B cell (primary cell): Measurements from ENCODE around the gene PRPF31. TPM values are rescaled to one million over a fixed set of nuclear protein-coding genes. Genes with fewer than 3 reads are reported as not detected.

ENCODE experiments used
- ATAC-seq: fragments of 200-7000 bp; cut with Tn5 transposase; one replicate; pipeline ENCODE4 v1.10.0; 2021; ENCODE audit warnings: low read depth, mild to moderate bottlenecking, moderate number of reproducible peaks, moderate library complexity
- CTCF ChIA-PET: fragments of 350-600 bp; sonication (Branson Sonifier 250); formaldehyde crosslinking; loops from one replicate; lab custom pipeline; 2021; ENCODE audit warnings: antibody characterized with exemption, inconsistent platforms; lab: Charles Lee
- POLR2A ChIA-PET: fragments of 350-600 bp; sonication (Branson Sonifier 250); formaldehyde crosslinking; loops from one replicate; lab custom pipeline; 2021; ENCODE audit warnings: antibody characterized with exemption; lab: Charles Lee
- DNase-seq: peaks from one replicate; pipeline ENCODE4 v3.0.0; 2013
- H2AFZ ChIP-seq: 2 replicates; pipeline ENCODE4 v1.6.1; 2012; ENCODE audit warnings: mild to moderate bottlenecking, low read depth, low read length; ENCODE audit not compliant: insufficient read depth, poor library complexity, severe bottlenecking
- H3K27ac ChIP-seq, 2 donors: 1 replicate in 1 of 2; 2 replicates in 1 of 2; pipeline ENCODE4 v1.5.1; 2012 to 2013; ENCODE audit warnings: low read length in 2 of 2, mild to moderate bottlenecking in 2 of 2, moderate library complexity in 1 of 2
- H3K27me3 ChIP-seq, 4 experiments: fragments of 200-600 bp in 1 of 4; sonication (generic) in 1 of 4; replicated peaks in 1 of 4; 1 replicate in 2 of 4; 2 replicates in 2 of 4; pipeline versions ENCODE4 v1.6.1 to v1.7.0; 2013 to 2016; ENCODE audit warnings: low read length in 3 of 4, mild to moderate bottlenecking in 2 of 4, mixed read lengths in 1 of 4, moderate library complexity in 1 of 4; ENCODE audit not compliant: insufficient read depth in 4 of 4, control insufficient read depth in 3 of 4; ENCODE audit errors: control extremely low read depth in 1 of 4
- H3K36me3 ChIP-seq, 2 experiments: replicated peaks in 1 of 2; 1 replicate in 1 of 2; 2 replicates in 1 of 2; pipeline versions ENCODE4 v1.6.1 to v1.7.1; 2013; ENCODE audit warnings: low read length in 1 of 2; ENCODE audit not compliant: insufficient read depth in 2 of 2, control insufficient read depth in 1 of 2; ENCODE audit errors: control extremely low read depth in 1 of 2, extremely low read depth in 1 of 2
- H3K4me1 ChIP-seq, 2 donors: fragments of 200-600 bp in 1 of 2; sonication (generic) in 1 of 2; 1 replicate in 1 of 2; 2 replicates in 1 of 2; pipeline versions ENCODE4 v1.5.1 to v1.6.1; 2013 to 2017; ENCODE audit warnings: low read length in 2 of 2; ENCODE audit not compliant: control insufficient read depth in 2 of 2, insufficient read depth in 2 of 2
- H3K4me2 ChIP-seq: replicated peaks from 2 replicates; pipeline ENCODE3; 2012; ENCODE audit warnings: mild to moderate bottlenecking, low read depth, low read length; ENCODE audit not compliant: poor library complexity, severe bottlenecking
- H3K4me3 ChIP-seq, 5 experiments: fragments of 200-600 bp in 1 of 5; sonication (generic) in 1 of 5; 1 replicate in 3 of 5; 2 replicates in 2 of 5; pipeline versions ENCODE4 v1.5.1 to v1.7.0; 2011 to 2016; ENCODE audit warnings: low read length in 4 of 5, mild to moderate bottlenecking in 4 of 5, low read depth in 2 of 5, control low read depth in 1 of 5, moderate library complexity in 1 of 5; ENCODE audit not compliant: insufficient read depth in 1 of 5; ENCODE audit errors: control extremely low read depth in 1 of 5, extremely low read depth in 1 of 5
- H3K79me2 ChIP-seq: fragments of 200-600 bp; sonication (generic); one replicate; pipeline ENCODE4 v1.6.0; 2016; ENCODE audit warnings: low read length; ENCODE audit not compliant: control insufficient read depth, insufficient read depth
- H3K9ac ChIP-seq: fragments of 200-600 bp; sonication (generic); 2 replicates; pipeline ENCODE4 v1.6.1; 2017; ENCODE audit warnings: mild to moderate bottlenecking, low read length, moderate library complexity
- H3K9me3 ChIP-seq, 3 donors: one replicate each; pipeline versions ENCODE4 v1.6.1 to v1.7.1; 2013; ENCODE audit warnings: low read length in 2 of 3; ENCODE audit not compliant: control insufficient read depth in 2 of 3, insufficient read depth in 1 of 3; ENCODE audit errors: control extremely low read depth in 1 of 3
- H4K20me1 ChIP-seq: 2 replicates; pipeline ENCODE4 v1.6.0; 2012; ENCODE audit warnings: mild to moderate bottlenecking, low read length; ENCODE audit not compliant: insufficient read depth, control insufficient read depth, poor library complexity, severe bottlenecking
- H3K27ac Mint-ChIP-seq: one replicate; pipeline ENCODE4 v1.8.0; 2021; ENCODE audit warnings: mixed read lengths
- H3K27me3 Mint-ChIP-seq: one replicate; pipeline ENCODE4 v1.8.0; 2021; ENCODE audit warnings: mixed read lengths
- H3K4me1 Mint-ChIP-seq: one replicate; pipeline ENCODE4 v1.8.0; 2021; ENCODE audit warnings: mixed read lengths
- H3K4me3 Mint-ChIP-seq: one replicate; pipeline ENCODE4 v1.8.0; 2021; ENCODE audit warnings: mixed read lengths
- H3K9me3 Mint-ChIP-seq: one replicate; pipeline ENCODE4 v1.8.0; 2022; ENCODE audit warnings: mixed read lengths; ENCODE audit not compliant: insufficient read depth
- CTCF ChIP-seq: fragments of 200-600 bp; IDR thresholded peaks from one replicate; pipeline ENCODE4 v1.8.0; 2022; ENCODE audit warnings: antibody characterized with exemption, mild to moderate bottlenecking
- EZH2 ChIP-seq: IDR thresholded peaks from 2 replicates; pipeline ENCODE4 v1.6.1; 2012; ENCODE audit warnings: borderline replicate concordance, low read depth, mild to moderate bottlenecking, moderate library complexity, low read length; ENCODE audit not compliant: insufficient read depth, poor library complexity, severe bottlenecking
- WGBS: methylation state at CpG from one replicate; pipeline ENCODE4 v1.1.5; 2013; ENCODE audit warnings: missing lambda C conversion rate; ENCODE audit not compliant: insufficient coverage; 5-methylcytosine and 5-hydroxymethylcytosine counted together
- intact Hi-C: fragments of 100-400 bp; cut with micrococcal nuclease; formaldehyde crosslinking; loops from one replicate; pipeline ENCODE4 v1.10.0; 2022
- polyA plus RNA-seq: library from polyadenylated mRNA; depleted of rRNA; stranded (reverse); fragments of >200 nt; gene quantifications from 2 replicates; pipeline ENCODE4 v1.2.3, GENCODE V29; 2012
- total RNA-seq, 2 donors: library from RNA; stranded (reverse); fragments of 120-200 nt in 1 of 2; gene quantifications; 1 replicate in 1 of 2; 2 replicates in 1 of 2; pipeline versions ENCODE4 v1.2.3 to v1.2.4, GENCODE V29; 2013 to 2022

PRPF31 gene
- total and polyA plus RNA-seq, 2 donors (not counting 1 experiment from before 2014, with no cell fraction given) = 61.2 to 66.2 TPM

- ATAC-seq = peak; percentile 14
- no peaks in the 10 kb centered on the region for H3K9me3 Mint-ChIP-seq
- H3K79me2 ChIP-seq = no peaks in the 10 kb centered on the region
- no peak overlapping the region for H3K4me3 ChIP-seq
- 65% methylated on average over 7 of the region's 10 CpGs for WGBS
- CTCF ChIA-PET = no interaction called here
- H3K36me3 ChIP-seq = peaks cover 1 to 6% of the 10 kb centered on the region in 2 experiments
- H3K27ac Mint-ChIP-seq = no peak overlapping the region
- no peak overlapping the region for H3K9ac ChIP-seq
- no peaks in the 10 kb centered on the region for H3K27me3 ChIP-seq
- POLR2A ChIA-PET = no interaction called here
- no peaks in the 10 kb centered on the region for H3K27me3 Mint-ChIP-seq
- no peaks in the 10 kb centered on the region for H4K20me1 ChIP-seq
- no peak overlapping the region for H3K27ac ChIP-seq
- no peak overlapping the region for H3K4me3 Mint-ChIP-seq
- H3K4me1 ChIP-seq = no peaks in the 10 kb centered on the region
- no peak overlapping the region for H2AFZ ChIP-seq
- peak; percentile 31 for DNase-seq
- H3K4me1 Mint-ChIP-seq = no peaks in the 10 kb centered on the region
- TF ChIP-seq CTCF = no peak
- TF ChIP-seq EZH2 = no peak
- intact Hi-C loops = no loop called here
- no peak overlapping the region for H3K4me2 ChIP-seq
- no peaks in the 10 kb centered on the region for H3K9me3 ChIP-seq
Observed at GRCh38 chr19:54179921-54180461, 64.4 kb downstream of the PRPF31 start.

- H3K4me3 ChIP-seq = no peak overlapping the region
- H3K79me2 ChIP-seq = no peaks in the 10 kb centered on the region
- no peaks in the 10 kb centered on the region for H3K27me3 Mint-ChIP-seq
- peaks cover 1 to 6% of the 10 kb centered on the region in 2 experiments for H3K36me3 ChIP-seq
- no peaks in the 10 kb centered on the region for H3K4me1 Mint-ChIP-seq
- ChIA-PET CTCF (interaction anchor here (0.6 kb wide), 1 partner anchor 65 kb away, joined by 3 read pairs; the partner anchor contains the start of genes PRPF31 and TFPT), POLR2A (no interaction called here)
- no peak overlapping the region for H3K27ac Mint-ChIP-seq
- ATAC-seq (no peak), DNase-seq (no peak)
- no peak overlapping the region for H3K4me3 Mint-ChIP-seq
- H2AFZ ChIP-seq = no peak overlapping the region
- no peaks in the 10 kb centered on the region for H4K20me1 ChIP-seq
- intact Hi-C loops = no loop called here
- WGBS = 99% methylated on average over 37 of the region's 37 CpGs
- H3K4me2 ChIP-seq = no peak overlapping the region
- no peaks in the 10 kb centered on the region for H3K9me3 Mint-ChIP-seq
- no peak overlapping the region for H3K9ac ChIP-seq
- H3K4me1 ChIP-seq = no peaks in the 10 kb centered on the region
- no peak overlapping the region for H3K27ac ChIP-seq
- no peaks in the 10 kb centered on the region for H3K27me3 ChIP-seq
- TF ChIP-seq EZH2 (no peak), CTCF (no peak)
- H3K9me3 ChIP-seq = no peaks in the 10 kb centered on the region
Observed at GRCh38 chr19:54180691-54181091, 65.1 kb downstream of the PRPF31 start.

Other genes starting within 250 kb of the PRPF31 start
- 18.5 and 18.9 TPM in 2 replicates for gene MYADM, start 247.9 kb upstream of the PRPF31 start, total RNA-seq
- 172 and 184 TPM in 2 replicates for gene MYADM, start 247.9 kb upstream of the PRPF31 start, polyA plus RNA-seq
- gene PRKCG, start 233.6 kb upstream of the PRPF31 start, total RNA-seq = not detected in 2 replicates
- 0.31 and 2.6 TPM in 2 replicates for gene PRKCG, start 233.6 kb upstream of the PRPF31 start, polyA plus RNA-seq
- gene CACNG7, start 206.5 kb upstream of the PRPF31 start, total RNA-seq = not detected in 2 replicates
- not detected in 2 replicates for gene CACNG7, start 206.5 kb upstream of the PRPF31 start, polyA plus RNA-seq
- gene CACNG8, start 152.8 kb upstream of the PRPF31 start, total RNA-seq = not detected in 2 replicates
- not detected in 2 replicates for gene CACNG8, start 152.8 kb upstream of the PRPF31 start, polyA plus RNA-seq
- not detected in 2 replicates for gene CACNG6, start 124.1 kb upstream of the PRPF31 start, total RNA-seq
- not detected in 2 replicates for gene CACNG6, start 124.1 kb upstream of the PRPF31 start, polyA plus RNA-seq
- not detected in 2 replicates for gene VSTM1, start 51.9 kb upstream of the PRPF31 start, total RNA-seq
- 0.58 and 0.82 TPM in 2 replicates for gene VSTM1, start 51.9 kb upstream of the PRPF31 start, polyA plus RNA-seq
- gene TARM1, start 34.4 kb upstream of the PRPF31 start, total RNA-seq = not detected in 2 replicates
- gene TARM1, start 34.4 kb upstream of the PRPF31 start, polyA plus RNA-seq = not detected in 2 replicates
- gene OSCAR, start 15.0 kb upstream of the PRPF31 start, total RNA-seq = not detected in 2 replicates
- gene OSCAR, start 15.0 kb upstream of the PRPF31 start, polyA plus RNA-seq = 1.1 and 1.7 TPM in 2 replicates
- 91.8 and 94.4 TPM in 2 replicates for gene NDUFA3, start 12.9 kb upstream of the PRPF31 start, total RNA-seq
- gene NDUFA3, start 12.9 kb upstream of the PRPF31 start, polyA plus RNA-seq = 46.6 and 55.4 TPM in 2 replicates
- gene TFPT, start 97 bp upstream of the PRPF31 start, total RNA-seq = 10.4 and 12.7 TPM in 2 replicates
- gene TFPT, start 97 bp upstream of the PRPF31 start, polyA plus RNA-seq = 8.4 and 8.7 TPM in 2 replicates
- 71.0 and 82.1 TPM in 2 replicates for gene CNOT3, start 22.0 kb downstream of the PRPF31 start, total RNA-seq
- gene CNOT3, start 22.0 kb downstream of the PRPF31 start, polyA plus RNA-seq = 28.1 and 28.5 TPM in 2 replicates
- gene LENG1, start 44.0 kb downstream of the PRPF31 start, total RNA-seq = 13.7 and 16.5 TPM in 2 replicates
- 9.0 and 9.2 TPM in 2 replicates for gene LENG1, start 44.0 kb downstream of the PRPF31 start, polyA plus RNA-seq
- not detected in 2 replicates for gene TMC4, start 57.4 kb downstream of the PRPF31 start, total RNA-seq
- not detected in 2 replicates for gene TMC4, start 57.4 kb downstream of the PRPF31 start, polyA plus RNA-seq
- 34.8 and 37.8 TPM in 2 replicates for gene MBOAT7, start 73.8 kb downstream of the PRPF31 start, total RNA-seq
- gene MBOAT7, start 73.8 kb downstream of the PRPF31 start, polyA plus RNA-seq = 18.6 and 22.3 TPM in 2 replicates
- 23.5 and 25.1 TPM in 2 replicates for gene TSEN34, start 75.6 kb downstream of the PRPF31 start, total RNA-seq
- gene TSEN34, start 75.6 kb downstream of the PRPF31 start, polyA plus RNA-seq = 17.6 and 18.2 TPM in 2 replicates
- gene RPS9, start 85.1 kb downstream of the PRPF31 start, total RNA-seq = 1,512 and 1,603 TPM in 2 replicates
- 3,492 and 3,905 TPM in 2 replicates for gene RPS9, start 85.1 kb downstream of the PRPF31 start, polyA plus RNA-seq
- 0.25 and 0.34 TPM in 2 replicates for gene LILRB3, start 107.3 kb downstream of the PRPF31 start, total RNA-seq
- gene LILRB3, start 107.3 kb downstream of the PRPF31 start, polyA plus RNA-seq = 1.0 and 2.3 TPM in 2 replicates
- gene LILRA6, start 127.0 kb downstream of the PRPF31 start, total RNA-seq = not detected in 2 replicates
- gene LILRA6, start 127.0 kb downstream of the PRPF31 start, polyA plus RNA-seq = 0.66 and 0.79 TPM in 2 replicates
- gene LILRB5, start 141.5 kb downstream of the PRPF31 start, total RNA-seq = 0.05 and 0.17 TPM in 2 replicates
- not detected in 2 replicates for gene LILRB5, start 141.5 kb downstream of the PRPF31 start, polyA plus RNA-seq
- 8.3 and 9.2 TPM in 2 replicates for gene LILRB2, start 165.4 kb downstream of the PRPF31 start, total RNA-seq
- gene LILRB2, start 165.4 kb downstream of the PRPF31 start, polyA plus RNA-seq = 7.5 and 12.4 TPM in 2 replicates
- 0.46 TPM in 1 of 2 replicates, not detected in the other for gene LILRA5, start 197.4 kb downstream of the PRPF31 start, total RNA-seq
- gene LILRA5, start 197.4 kb downstream of the PRPF31 start, polyA plus RNA-seq = 1.3 and 1.8 TPM in 2 replicates
- gene LILRA4, start 223.4 kb downstream of the PRPF31 start, total RNA-seq = 10.1 and 10.4 TPM in 2 replicates
- 7.2 TPM in 2 replicates for gene LILRA4, start 223.4 kb downstream of the PRPF31 start, polyA plus RNA-seq
- gene LAIR1, start 249.2 kb downstream of the PRPF31 start, total RNA-seq = 40.2 and 41.5 TPM in 2 replicates
- 173 and 191 TPM in 2 replicates for gene LAIR1, start 249.2 kb downstream of the PRPF31 start, polyA plus RNA-seq